Karpas-422 (cell line): Measurements from ENCODE around the gene MTHFD1. TPM values are rescaled to one million over a fixed set of nuclear protein-coding genes. Genes with fewer than 3 reads are reported as not detected.

Source experiments
- DNase-seq: peaks from one replicate; pipeline ENCODE4 v3.0.0-alpha.2; 2015
- H2AFZ ChIP-seq: fragments of 200-600 bp; sonication (generic); 2 replicates; pipeline ENCODE4 v1.6.1; 2014; ENCODE audit warnings: antibody characterized with exemption, low read length, mixed read lengths
- H3K27ac ChIP-seq: fragments of 200-600 bp; sonication (generic); 2 replicates; pipeline ENCODE4 v1.5.1; 2014; ENCODE audit warnings: mild to moderate bottlenecking, low read length, moderate library complexity
- H3K27me3 ChIP-seq: fragments of 200-600 bp; sonication (generic); 2 replicates; pipeline ENCODE4 v1.6.1; 2014; ENCODE audit warnings: low read length, mixed read lengths
- H3K36me3 ChIP-seq: fragments of 200-600 bp; sonication (generic); 2 replicates; pipeline ENCODE4 v1.6.1; 2014; ENCODE audit warnings: low read length, mixed read lengths; ENCODE audit not compliant: insufficient read depth
- H3K4me1 ChIP-seq: fragments of 200-600 bp; sonication (generic); 2 replicates; pipeline ENCODE4 v1.6.1; 2014; ENCODE audit warnings: mild to moderate bottlenecking, low read length, mixed read lengths
- H3K4me2 ChIP-seq: fragments of 200-600 bp; sonication (generic); 2 replicates; pipeline ENCODE4 v1.6.1; 2014; ENCODE audit warnings: low read length, low read depth, mild to moderate bottlenecking; ENCODE audit not compliant: poor library complexity, severe bottlenecking
- H3K4me3 ChIP-seq: fragments of 200-600 bp; sonication (generic); 2 replicates; pipeline ENCODE4 v1.5.1; 2014; ENCODE audit warnings: mild to moderate bottlenecking, antibody characterized with exemption, low read length, mixed read lengths
- H3K79me2 ChIP-seq: fragments of 200-600 bp; sonication (generic); 2 replicates; pipeline ENCODE4 v1.6.1; 2014; ENCODE audit warnings: mild to moderate bottlenecking, low read length, mixed read lengths
- H3K9ac ChIP-seq: fragments of 200-600 bp; sonication (generic); 2 replicates; pipeline ENCODE4 v1.6.0; 2014; ENCODE audit warnings: low read length
- H3K9me2 ChIP-seq: fragments of 200-600 bp; sonication (generic), shearing (Covaris generic); replicated peaks from 2 replicates; pipeline ENCODE4 v1.6.0; 2014; ENCODE audit warnings: mild to moderate bottlenecking, low read length, moderate library complexity; ENCODE audit not compliant: insufficient read depth
- H3K9me3 ChIP-seq: fragments of 300-700, 200-600 bp; sonication (generic); 2 replicates; pipeline ENCODE4 v1.6.1; 2014; ENCODE audit warnings: low read length, mixed read lengths
- H4K20me1 ChIP-seq: fragments of 200-600 bp; sonication (generic); 2 replicates; pipeline ENCODE4 v1.6.1; 2014; ENCODE audit warnings: mild to moderate bottlenecking, antibody characterized with exemption, low read length, low read depth; ENCODE audit not compliant: insufficient read depth
- total RNA-seq: library from RNA; depleted of rRNA; stranded (reverse); fragments of >200 nt; shearing (Covaris generic); gene quantifications from 2 replicates; pipeline ENCODE4 v1.2.3, GENCODE V29; 2014; ENCODE audit warnings: low replicate concordance

Gene MTHFD1
- total RNA-seq, 1 experiment from 2014 or later = 59.7 TPM

- DNase-seq = no peak
- Histone ChIP-seq H3K4me3 (no peak overlapping the region), H3K36me3 (peaks cover 59% of the 10 kb centered on the region), H3K4me2 (no peak overlapping the region), H3K27ac (no peak overlapping the region), H2AFZ (no peak overlapping the region), H3K27me3 (no peaks in the 10 kb centered on the region), H3K4me1 (peaks cover 23% of the 10 kb centered on the region), H3K9me3 (no peaks in the 10 kb centered on the region), H4K20me1 (no peaks in the 10 kb centered on the region), H3K79me2 (peaks cover 39% of the 10 kb centered on the region), H3K9me2 (no peaks in the 10 kb centered on the region), H3K9ac (no peak overlapping the region)
These were observed 24.1 kb downstream of the MTHFD1 start for GRCh38 chr14:64412237-64412636.

- Histone ChIP-seq H3K9me3 (no peaks in the 10 kb centered on the region), H3K27ac (no peak overlapping the region), H2AFZ (no peak overlapping the region), H3K9me2 (no peaks in the 10 kb centered on the region), H3K27me3 (no peaks in the 10 kb centered on the region), H3K79me2 (0 out of 2 replicates have a peak, but pooled peaks cover 7% of the 10 kb centered on the region), H3K9ac (no peak overlapping the region), H3K4me3 (no peak overlapping the region), H4K20me1 (no peaks in the 10 kb centered on the region), H3K4me1 (no peaks in the 10 kb centered on the region), H3K4me2 (no peak overlapping the region), H3K36me3 (peaks cover 61% of the 10 kb centered on the region)
- no peak for DNase-seq
These were observed 28.3 kb downstream of the MTHFD1 start for GRCh38 chr14:64416348-64416932.

GRCh38 chr14:64417055-64417770, 29.1 kb downstream of the MTHFD1 start:
- Histone ChIP-seq H3K27me3 (no peaks in the 10 kb centered on the region), H3K36me3 (peaks cover 63% of the 10 kb centered on the region), H3K4me2 (no peak overlapping the region), H3K27ac (no peak overlapping the region), H3K4me1 (no peaks in the 10 kb centered on the region), H3K4me3 (no peak overlapping the region), H3K9ac (no peak overlapping the region), H3K9me2 (no peaks in the 10 kb centered on the region), H4K20me1 (no peaks in the 10 kb centered on the region), H2AFZ (no peak overlapping the region), H3K79me2 (0 out of 2 replicates have a peak, but pooled peaks cover 7% of the 10 kb centered on the region), H3K9me3 (no peaks in the 10 kb centered on the region)
- DNase-seq = no peak

- Histone ChIP-seq H3K36me3 (peaks cover 67% of the 10 kb centered on the region), H3K79me2 (0 out of 2 replicates have a peak, but pooled peaks cover 7% of the 10 kb centered on the region), H3K27ac (no peak overlapping the region), H3K4me3 (no peak overlapping the region), H3K9me2 (no peaks in the 10 kb centered on the region), H3K9me3 (no peaks in the 10 kb centered on the region), H2AFZ (no peak overlapping the region), H3K27me3 (no peaks in the 10 kb centered on the region), H3K9ac (no peak overlapping the region), H3K4me1 (no peaks in the 10 kb centered on the region), H3K4me2 (no peak overlapping the region), H4K20me1 (no peaks in the 10 kb centered on the region)
- DNase-seq = no peak
These were observed 29.6 kb downstream of the MTHFD1 start for GRCh38 chr14:64417771-64418125.

GRCh38 chr14:64419003-64419402, 30.9 kb downstream of the MTHFD1 start:
- no peaks in the 10 kb centered on the region for H3K4me1 ChIP-seq
- no peaks in the 10 kb centered on the region for H3K9me3 ChIP-seq
- no peak overlapping the region for H3K4me2 ChIP-seq
- no peak overlapping the region for H3K27ac ChIP-seq
- DNase-seq = no peak
- no peaks in the 10 kb centered on the region for H3K9me2 ChIP-seq
- H3K9ac ChIP-seq = no peak overlapping the region
- H3K4me3 ChIP-seq = no peak overlapping the region
- H3K36me3 ChIP-seq = peaks cover 72% of the 10 kb centered on the region
- no peaks in the 10 kb centered on the region for H3K27me3 ChIP-seq
- no peaks in the 10 kb centered on the region for H4K20me1 ChIP-seq
- 0 out of 2 replicates have a peak, but pooled peaks cover 9% of the 10 kb centered on the region for H3K79me2 ChIP-seq
- no peak overlapping the region for H2AFZ ChIP-seq

- DNase-seq = no peak
- H3K9me2 ChIP-seq = no peaks in the 10 kb centered on the region
- H3K36me3 ChIP-seq = peaks cover 76% of the 10 kb centered on the region
- 0 out of 2 replicates have a peak, but pooled peaks cover 9% of the 10 kb centered on the region for H3K79me2 ChIP-seq
- H4K20me1 ChIP-seq = no peaks in the 10 kb centered on the region
- no peaks in the 10 kb centered on the region for H3K9me3 ChIP-seq
- H3K27me3 ChIP-seq = no peaks in the 10 kb centered on the region
- H3K9ac ChIP-seq = no peak overlapping the region
- no peak overlapping the region for H3K27ac ChIP-seq
- H2AFZ ChIP-seq = no peak overlapping the region
- no peak overlapping the region for H3K4me3 ChIP-seq
- H3K4me1 ChIP-seq = no peaks in the 10 kb centered on the region
- H3K4me2 ChIP-seq = no peak overlapping the region
These were observed 33.0 kb downstream of the MTHFD1 start for GRCh38 chr14:64421166-64421565.

GRCh38 chr14:64422005-64422404, 33.9 kb downstream of the MTHFD1 start:
- Histone ChIP-seq H3K9me3 (no peaks in the 10 kb centered on the region), H3K27ac (no peak overlapping the region), H3K4me2 (no peak overlapping the region), H3K4me1 (no peaks in the 10 kb centered on the region), H3K4me3 (no peak overlapping the region), H4K20me1 (no peaks in the 10 kb centered on the region), H3K9me2 (no peaks in the 10 kb centered on the region), H3K79me2 (0 out of 2 replicates have a peak, but pooled peaks cover 10% of the 10 kb centered on the region), H2AFZ (no peak overlapping the region), H3K36me3 (peaks cover 70% of the 10 kb centered on the region), H3K9ac (no peak overlapping the region), H3K27me3 (no peaks in the 10 kb centered on the region)
- no peak for DNase-seq

- Histone ChIP-seq H3K27me3 (no peaks in the 10 kb centered on the region), H3K4me3 (no peak overlapping the region), H3K4me1 (no peaks in the 10 kb centered on the region), H3K27ac (no peak overlapping the region), H2AFZ (no peak overlapping the region), H4K20me1 (no peaks in the 10 kb centered on the region), H3K9me3 (no peaks in the 10 kb centered on the region), H3K4me2 (no peak overlapping the region), H3K9me2 (no peaks in the 10 kb centered on the region), H3K36me3 (peaks cover 70% of the 10 kb centered on the region), H3K79me2 (0 out of 2 replicates have a peak, but pooled peaks cover 13% of the 10 kb centered on the region), H3K9ac (no peak overlapping the region)
- DNase-seq = no peak
These were observed 34.6 kb downstream of the MTHFD1 start for GRCh38 chr14:64422756-64423155.
